T47D (cell line): Measurements from ENCODE around the gene VWA2.
A peak's percentile ranks its signal among the peaks of the same experiment; 100 is the strongest.

ENCODE experiments used
- DNase-seq, 2 experiments: peaks; one replicate each; pipeline versions ENCODE4 v3.0.0 to v3.0.0-alpha.2; 2011 to 2012; ENCODE audit warnings: low read depth in 1 of 2, low spot score in 1 of 2
- JUND ChIP-seq: IDR thresholded peaks from 2 replicates; pipeline ENCODE4 v1.6.1; 2012; ENCODE audit warnings: low read depth
- in situ Hi-C: cut with HindIII; loops from 2 replicates; pipeline ENCODE4 v1.10.0; 2016; ENCODE audit warnings: low sequenced_read_pairs, low pct_unique_long_range_greater_than_20kb

VWA2 gene

GRCh38 chr10:114271075-114271778 lies 32.2 kb downstream of the VWA2 start:
- in situ Hi-C loops, result no loop called here
- DNase-seq, result no peak
- TF ChIP-seq JUND, result no peak

- no peak for TF ChIP-seq JUND
- in situ Hi-C loops, result no loop called here
Observed at GRCh38 chr10:114271779-114272167, 32.7 kb downstream of the VWA2 start.

GRCh38 chr10:114272696-114273095 lies 33.6 kb downstream of the VWA2 start:
- in situ Hi-C loops, result no loop called here
- no peak for DNase-seq
- no peak for TF ChIP-seq JUND

More at GRCh38 chr10:114271779-114272167, 32.7 kb downstream of the VWA2 start:
- DNase-seq, result no peak

- TF ChIP-seq JUND, result no peak
- in situ Hi-C loops, result no loop called here
- DNase-seq, result no peak
Observed at GRCh38 chr10:114273910-114274309, 34.9 kb downstream of the VWA2 start.

GRCh38 chr10:114274616-114275453 lies 35.8 kb downstream of the VWA2 start:
- TF ChIP-seq JUND, result no peak
- in situ Hi-C loops, result no loop called here
- no peak for DNase-seq

GRCh38 chr10:114276066-114276465 lies 37.0 kb downstream of the VWA2 start:
- TF ChIP-seq JUND, result no peak
- in situ Hi-C loops, result no loop called here
- no peak for DNase-seq

- TF ChIP-seq JUND, result no peak
- DNase-seq, result no peak
- in situ Hi-C loops, result no loop called here
Observed at GRCh38 chr10:114276671-114277070, 37.6 kb downstream of the VWA2 start.

GRCh38 chr10:114278140-114278883 lies 39.3 kb downstream of the VWA2 start:
- TF ChIP-seq JUND, result no peak
- no peak for DNase-seq
- in situ Hi-C loops, result no loop called here

GRCh38 chr10:114278884-114279191 lies 39.8 kb downstream of the VWA2 start:
- no peak for TF ChIP-seq JUND
- in situ Hi-C loops, result no loop called here
- no peak for DNase-seq

- DNase-seq, result no peak
- no peak for TF ChIP-seq JUND
- in situ Hi-C loops, result no loop called here
Observed at GRCh38 chr10:114279289-114279688, 40.2 kb downstream of the VWA2 start.

- in situ Hi-C loops, result no loop called here
- no peak for TF ChIP-seq JUND
- DNase-seq, result peak; percentile 44 to 86
Observed at GRCh38 chr10:114279901-114280644, 41.0 kb downstream of the VWA2 start.

GRCh38 chr10:114281006-114281405 lies 42.0 kb downstream of the VWA2 start:
- in situ Hi-C loops, result no loop called here

GRCh38 chr10:114281461-114281860 lies 42.4 kb downstream of the VWA2 start:
- no peak for TF ChIP-seq JUND
- in situ Hi-C loops, result no loop called here
- DNase-seq, result no peak

More at GRCh38 chr10:114281006-114281405, 42.0 kb downstream of the VWA2 start:
- no peak for TF ChIP-seq JUND
- no peak for DNase-seq
